HT-29 (cell line): Measurements from ENCODE around the gene JMY. TPM values are rescaled to one million over a fixed set of nuclear protein-coding genes. Genes with fewer than 3 reads are reported as not detected.
A peak's percentile ranks its signal among the peaks of the same experiment; 100 is the strongest.

ENCODE experiments used
- DNase-seq: peaks from one replicate; pipeline ENCODE4 v3.0.0-alpha.2; 2015; ENCODE audit warnings: low spot score
- total RNA-seq: library from RNA; depleted of rRNA; stranded (reverse); fragments of >200 nt; shearing (Covaris generic); gene quantifications from 2 replicates; pipeline ENCODE4 v1.2.3, GENCODE V29; 2014; rRNA removed

Gene JMY
- 5.9 and 7.5 TPM in 2 replicates for total RNA-seq

- DNase-seq, result peak; percentile 84
Observed at GRCh38 chr5:79235634-79236361, at the start of gene JMY. Gene JMY, plus strand, starts transcription at chr5:79236131. Its CDS starts 520 bp downstream, at chr5:79236651.

- DNase-seq, result no peak
Observed at GRCh38 chr5:79186455-79186854, 49.5 kb upstream of the JMY start.

GRCh38 chr5:79189439-79190234, 46.3 kb upstream of the JMY start:
- DNase-seq, result no peak

GRCh38 chr5:79190235-79190529, 45.7 kb upstream of the JMY start:
- DNase-seq, result no peak

- no peak for DNase-seq
Observed at GRCh38 chr5:79191457-79191856, 44.5 kb upstream of the JMY start.

GRCh38 chr5:79193643-79194042, 42.3 kb upstream of the JMY start:
- DNase-seq, result no peak

GRCh38 chr5:79200573-79201183, 35.3 kb upstream of the JMY start:
- DNase-seq, result peak; percentile 42

GRCh38 chr5:79201206-79201605, 34.7 kb upstream of the JMY start:
- no peak for DNase-seq

- no peak for DNase-seq
Observed at GRCh38 chr5:79202076-79202475, 33.9 kb upstream of the JMY start.

GRCh38 chr5:79205965-79206364, 30.0 kb upstream of the JMY start:
- DNase-seq, result no peak

- no peak for DNase-seq
Observed at GRCh38 chr5:79206541-79206940, 29.4 kb upstream of the JMY start.

GRCh38 chr5:79209505-79209904, 26.4 kb upstream of the JMY start:
- no peak for DNase-seq

GRCh38 chr5:79224286-79224984, 11.5 kb upstream of the JMY start:
- DNase-seq, result no peak

- no peak for DNase-seq
Observed at GRCh38 chr5:79225026-79225425, 10.9 kb upstream of the JMY start.

- no peak for DNase-seq
Observed at GRCh38 chr5:79225441-79225840, 10.5 kb upstream of the JMY start.

- DNase-seq, result no peak
Observed at GRCh38 chr5:79227484-79228025, 8.4 kb upstream of the JMY start.

- DNase-seq, result no peak
Observed at GRCh38 chr5:79229357-79230174, 6.4 kb upstream of the JMY start.

- DNase-seq, result no peak
Observed at GRCh38 chr5:79235261-79235633, 684 bp upstream of the JMY start.

- DNase-seq, result peak; percentile 46
Observed at GRCh38 chr5:79236362-79236969, 535 bp downstream of the JMY start.

- DNase-seq, result peak; percentile 67
Observed at GRCh38 chr5:79236970-79237739, 1.2 kb downstream of the JMY start.
